ENCODE data around the gene SOX18.
"Not testable (repeated sequence)": the region's sequence is repeated elsewhere in the genome, so short reads cannot be mapped to it uniquely, and the experiment has no call there.

DNA sequence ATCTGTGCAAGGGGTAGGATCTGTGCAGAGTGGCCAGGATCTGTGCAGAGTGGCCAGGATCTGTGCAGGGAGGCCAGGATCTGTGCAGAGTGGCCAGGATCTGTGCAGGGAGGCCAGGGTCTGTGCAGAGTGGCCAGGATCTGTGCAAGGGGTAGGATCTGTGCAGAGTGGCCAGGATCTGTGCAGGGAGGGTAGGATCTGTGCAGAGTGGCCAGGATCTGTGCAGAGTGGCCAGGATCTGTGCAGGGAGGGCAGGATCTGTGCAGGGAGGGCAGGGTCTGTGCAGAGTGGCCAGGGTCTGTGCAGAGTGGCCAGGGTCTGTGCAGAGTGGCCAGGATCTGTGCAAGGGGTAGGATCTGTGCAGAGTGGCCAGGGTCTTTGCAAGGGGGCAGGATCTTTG lies 39.1 kb upstream of the SOX18 start:
- TF ChIP-seq CTCF (IDR thresholded peaks at IDR 0.05 in 4 of 5, conservative IDR thresholded peaks at IDR 0.05 in 1 of 5); POLR2A (IDR thresholded peaks at IDR 0.05): not testable (repeated sequence)

Data from gastrocnemius medialis (tissue), 4 donors.